Choroid plexus epithelial cell (primary cell): ENCODE results near the gene DPYSL4.
A peak's percentile ranks its signal among the peaks of the same experiment; 100 is the strongest.

Experiments used
- DNase-seq: peaks from one replicate; pipeline ENCODE4 v3.0.0-alpha.2; 2010; ENCODE audit warnings: low read depth
- H3K4me3 ChIP-seq: 2 replicates; pipeline ENCODE4 v1.5.1; 2011; ENCODE audit warnings: low read depth, mild to moderate bottlenecking, control low read depth, low read length, moderate library complexity
- TF ChIP-seq, protein P1 (sequence below): conservative IDR thresholded peaks from 2 replicates; pipeline ENCODE4 v1.5.1; 2011; ENCODE audit warnings: low read depth, mild to moderate bottlenecking, control low read depth, inconsistent platforms, low read length, moderate library complexity

Gene DPYSL4

DNA sequence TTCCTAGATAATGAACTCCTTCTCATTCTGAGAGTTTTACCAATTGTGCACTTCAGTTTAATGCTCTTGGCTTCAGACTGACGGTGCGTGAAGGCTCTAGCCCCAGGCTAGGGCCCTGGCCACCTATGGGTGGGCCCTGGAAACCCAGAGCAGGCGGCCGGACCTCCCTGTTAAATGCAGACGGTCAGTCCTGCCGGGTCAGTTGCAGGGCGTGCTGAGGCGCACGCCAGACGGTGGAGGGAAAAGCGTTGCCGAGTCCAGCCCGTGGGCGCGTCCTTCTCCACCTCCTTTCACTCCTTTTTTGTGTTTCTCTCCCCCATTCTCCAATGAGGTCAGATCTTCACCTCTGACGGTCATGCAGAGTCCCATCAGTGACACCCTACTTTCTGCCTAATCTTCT lies 2.3 kb downstream of the DPYSL4 start:
- TF ChIP-seq, protein P1, sequence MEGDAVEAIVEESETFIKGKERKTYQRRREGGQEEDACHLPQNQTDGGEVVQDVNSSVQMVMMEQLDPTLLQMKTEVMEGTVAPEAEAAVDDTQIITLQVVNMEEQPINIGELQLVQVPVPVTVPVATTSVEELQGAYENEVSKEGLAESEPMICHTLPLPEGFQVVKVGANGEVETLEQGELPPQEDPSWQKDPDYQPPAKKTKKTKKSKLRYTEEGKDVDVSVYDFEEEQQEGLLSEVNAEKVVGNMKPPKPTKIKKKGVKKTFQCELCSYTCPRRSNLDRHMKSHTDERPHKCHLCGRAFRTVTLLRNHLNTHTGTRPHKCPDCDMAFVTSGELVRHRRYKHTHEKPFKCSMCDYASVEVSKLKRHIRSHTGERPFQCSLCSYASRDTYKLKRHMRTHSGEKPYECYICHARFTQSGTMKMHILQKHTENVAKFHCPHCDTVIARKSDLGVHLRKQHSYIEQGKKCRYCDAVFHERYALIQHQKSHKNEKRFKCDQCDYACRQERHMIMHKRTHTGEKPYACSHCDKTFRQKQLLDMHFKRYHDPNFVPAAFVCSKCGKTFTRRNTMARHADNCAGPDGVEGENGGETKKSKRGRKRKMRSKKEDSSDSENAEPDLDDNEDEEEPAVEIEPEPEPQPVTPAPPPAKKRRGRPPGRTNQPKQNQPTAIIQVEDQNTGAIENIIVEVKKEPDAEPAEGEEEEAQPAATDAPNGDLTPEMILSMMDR, result no peak
- no peak overlapping the region for H3K4me3 ChIP-seq
- no peak for DNase-seq

DNA sequence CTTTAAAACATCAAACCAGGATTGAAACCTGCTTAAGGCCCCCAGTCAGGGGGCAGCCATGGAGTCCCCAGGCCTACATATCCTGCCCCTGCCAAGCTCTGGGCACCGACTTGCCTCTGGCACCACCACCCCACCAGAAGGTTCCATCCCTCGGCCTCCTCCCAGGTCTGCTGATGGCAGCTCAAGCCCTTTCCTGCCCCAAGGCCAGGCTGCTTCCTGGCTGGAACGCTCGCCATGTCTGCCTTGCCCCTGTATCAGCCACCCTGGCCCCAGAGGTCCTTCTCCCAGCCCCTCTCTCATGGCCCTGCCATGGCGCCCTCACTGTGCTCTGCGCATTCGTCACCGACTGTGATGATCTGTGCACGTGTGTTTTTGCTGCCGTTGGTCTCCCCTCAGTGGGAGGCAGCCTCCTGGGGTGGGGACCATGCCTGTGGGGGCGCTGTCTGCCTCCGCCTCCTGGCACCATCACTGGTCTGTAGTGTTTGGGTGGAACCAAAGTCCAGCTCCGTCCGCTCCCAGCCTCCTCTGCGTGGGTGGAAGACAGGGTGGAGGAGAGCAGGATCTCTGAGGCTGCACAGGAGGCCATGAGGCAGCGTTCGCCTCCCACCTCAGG lies 3.2 kb downstream of the DPYSL4 start:
- TF ChIP-seq, protein P1, result no peak
- DNase-seq, result no peak
- H3K4me3 ChIP-seq, result no peak overlapping the region

DNA sequence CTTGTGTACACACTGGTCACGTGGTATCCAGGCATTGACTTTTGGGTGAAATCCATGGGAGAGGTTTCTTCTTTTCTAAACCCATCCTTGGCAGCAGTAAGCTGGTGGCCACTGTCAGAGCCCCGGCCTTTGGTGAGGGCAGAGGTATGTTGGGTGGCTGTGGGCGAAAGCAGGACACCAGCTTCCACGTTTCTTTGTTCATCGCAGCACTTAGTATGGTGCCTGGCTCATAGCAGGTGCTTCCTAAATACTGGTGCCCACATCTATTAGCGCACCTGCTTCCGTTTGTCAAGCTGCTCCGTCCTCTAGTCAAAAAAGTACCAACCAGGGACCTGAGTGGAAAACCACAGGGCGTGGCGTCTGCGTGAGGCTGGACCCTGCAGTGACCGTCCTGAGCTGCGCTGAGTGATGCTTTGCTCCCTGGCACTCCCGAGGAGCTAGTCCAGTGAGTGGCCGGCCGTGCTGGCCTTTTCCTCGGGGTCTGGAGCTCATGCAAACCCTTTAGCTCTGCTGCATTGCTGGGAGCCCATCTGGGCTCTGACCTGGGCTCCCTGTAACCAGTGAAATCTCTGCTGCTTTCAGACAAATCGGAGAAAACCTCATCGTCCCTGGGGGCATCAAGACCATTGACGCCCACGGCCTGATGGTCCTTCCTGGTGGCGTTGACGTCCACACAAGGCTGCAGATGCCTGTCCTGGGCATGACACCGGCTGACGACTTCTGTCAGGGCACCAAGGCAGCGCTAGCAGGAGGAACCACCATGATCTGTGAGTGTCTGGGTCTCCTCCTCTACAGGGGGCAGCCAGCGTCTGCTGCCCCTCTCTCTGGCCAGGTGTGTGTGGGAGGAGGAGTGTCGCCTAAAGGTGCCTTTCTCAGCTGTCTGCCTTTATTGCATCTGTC lies 5.6 kb downstream of the DPYSL4 start:
- TF ChIP-seq, protein P1, result no peak
- no peak for DNase-seq
- H3K4me3 ChIP-seq, result no peak overlapping the region

DNA sequence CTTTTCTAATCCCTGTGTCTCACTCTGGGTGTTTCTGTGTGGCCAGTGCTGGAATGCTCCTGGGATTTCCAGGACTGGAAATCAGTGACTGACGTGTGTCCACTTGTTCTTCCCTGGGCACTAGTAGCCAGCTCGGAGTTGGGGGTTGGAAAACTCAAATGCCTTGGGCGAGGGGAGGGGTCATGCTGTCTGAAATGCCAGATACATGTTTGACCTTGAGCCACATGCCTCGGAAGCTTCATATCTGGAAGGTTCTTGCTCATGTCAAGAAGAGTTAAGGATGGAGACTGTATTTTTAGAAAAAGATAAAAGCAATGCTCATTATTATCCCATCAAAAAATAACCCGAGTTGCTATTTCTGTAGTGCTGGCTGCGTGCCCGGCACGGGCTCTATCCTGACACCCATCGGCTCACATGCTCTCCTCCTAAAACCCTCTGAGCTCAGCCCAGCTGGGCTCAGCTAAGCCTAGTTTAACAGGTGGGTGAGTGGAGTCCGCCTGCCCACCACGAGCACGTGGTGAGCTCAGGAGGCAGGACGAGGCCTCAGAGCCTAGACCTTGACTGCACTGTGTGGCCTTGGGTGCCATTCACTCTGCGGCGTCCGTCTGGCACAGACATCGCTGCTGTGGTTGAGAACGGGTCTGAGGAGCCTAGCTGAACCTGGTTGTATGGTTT lies 6.4 kb downstream of the DPYSL4 start:
- no peak for DNase-seq
- no peak overlapping the region for H3K4me3 ChIP-seq
- TF ChIP-seq, protein P1, result no peak

DNA sequence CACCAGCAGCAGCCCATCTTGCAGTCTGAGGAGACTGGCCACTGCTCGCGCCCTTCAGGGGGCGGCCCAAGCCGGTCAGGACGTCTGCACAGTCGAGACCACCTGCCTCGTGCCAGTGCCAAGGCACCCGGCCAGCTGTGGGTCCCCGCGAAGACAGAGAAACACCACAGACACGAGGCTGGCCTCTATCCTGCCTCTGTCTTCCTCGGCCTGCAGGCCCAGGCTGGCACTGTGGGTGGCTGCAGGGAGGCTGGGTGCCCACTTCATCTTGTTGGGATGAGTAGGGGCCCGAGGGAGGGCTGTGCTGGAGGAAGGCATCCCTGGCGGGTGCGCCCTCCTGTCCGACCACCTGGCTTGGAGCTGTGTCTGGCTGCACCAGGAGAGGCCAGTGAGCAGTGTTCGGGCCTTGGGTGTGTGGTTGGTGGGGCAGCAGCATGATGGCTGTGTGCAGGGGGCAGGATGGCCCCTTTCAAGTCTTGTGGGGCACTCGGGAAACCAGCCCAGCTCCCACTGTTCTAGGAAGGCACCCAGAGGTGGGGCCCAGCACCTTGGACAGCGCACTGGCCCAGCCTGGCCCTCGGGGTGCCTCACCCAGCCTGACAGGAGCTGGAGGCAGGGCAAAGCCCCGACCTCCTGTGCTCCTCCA lies 7.3 kb downstream of the DPYSL4 start:
- peak; percentile 22 for DNase-seq
- TF ChIP-seq, protein P1, result no peak
- H3K4me3 ChIP-seq, result no peak overlapping the region

DNA sequence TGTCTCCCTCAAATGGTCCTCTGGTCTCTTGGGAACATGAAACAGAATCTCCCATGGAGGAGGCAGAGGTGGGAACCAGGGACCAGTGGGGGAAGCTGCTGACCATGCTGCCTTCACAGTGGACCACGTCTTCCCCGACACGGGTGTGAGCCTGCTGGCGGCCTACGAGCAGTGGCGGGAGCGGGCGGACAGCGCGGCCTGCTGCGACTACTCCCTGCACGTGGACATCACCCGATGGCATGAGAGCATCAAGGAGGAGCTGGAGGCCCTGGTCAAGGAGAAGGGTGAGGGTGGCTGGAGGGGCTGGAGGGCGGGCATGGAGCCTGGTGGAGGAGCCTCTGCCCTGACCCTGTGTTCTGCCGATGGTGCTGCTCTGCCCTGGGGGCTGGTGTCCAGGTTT lies 8.0 kb downstream of the DPYSL4 start:
- DNase-seq, result no peak
- TF ChIP-seq, protein P1, result no peak

More for the DNA sequence above, 8.0 kb downstream of the DPYSL4 start:
- no peak overlapping the region for H3K4me3 ChIP-seq
